Heart left ventricle (tissue), 16 donors: Measurements from ENCODE around the gene STARD3. TPM values are rescaled to one million over a fixed set of nuclear protein-coding genes. Genes with fewer than 3 reads are reported as not detected.
"Not testable (repeated sequence)": the region's sequence is repeated elsewhere in the genome, so short reads cannot be mapped to it uniquely, and the experiment has no call there.

ENCODE experiments used
- ATAC-seq, 4 donors: fragments of 200-7000 bp; cut with Tn5 transposase; one replicate each; pipeline ENCODE4 v1.9.1; 2020 to 2022; ENCODE audit warnings: moderate library complexity in 4 of 4, mild to moderate bottlenecking in 3 of 4, moderate number of reproducible peaks in 1 of 4
- DNase-seq, 5 donors: peaks; one replicate each; pipeline ENCODE4 v3.0.0-alpha.2; 2020
- H3K27ac ChIP-seq, 12 donors: fragments of 200-600 bp; sonication (generic) in 4 of 12; one replicate each; pipeline versions ENCODE4 v1.5.0 to v1.8.0; 2016 to 2022; ENCODE audit warnings: mild to moderate bottlenecking in 2 of 12
- H3K27me3 ChIP-seq, 9 donors: fragments of 200-600 bp; sonication (generic) in 2 of 9; one replicate each; pipeline versions ENCODE4 v1.5.1 to v1.8.0; 2016 to 2022; ENCODE audit warnings: mild to moderate bottlenecking in 3 of 9
- H3K36me3 ChIP-seq, 9 donors: fragments of 200-600 bp; sonication (generic) in 2 of 9; one replicate each; pipeline versions ENCODE4 v1.5.0 to v1.8.0; 2018 to 2022; ENCODE audit warnings: mild to moderate bottlenecking in 2 of 9
- H3K4me1 ChIP-seq, 12 donors: fragments of 200-600 bp; sonication (generic) in 4 of 12; one replicate each; pipeline versions ENCODE4 v1.5.0 to v1.8.0; 2016 to 2022; ENCODE audit warnings: mild to moderate bottlenecking in 3 of 12
- H3K4me3 ChIP-seq, 12 donors: fragments of 200-600 bp; sonication (generic) in 4 of 12; one replicate each; pipeline versions ENCODE4 v1.5.0 to v1.8.0; 2017 to 2022; ENCODE audit warnings: mild to moderate bottlenecking in 9 of 12, moderate library complexity in 4 of 12
- H3K9me3 ChIP-seq, 12 donors: fragments of 200-600 bp; sonication (generic) in 4 of 12; one replicate each; pipeline versions ENCODE4 v1.5.0 to v1.8.0; 2016 to 2022; ENCODE audit warnings: mild to moderate bottlenecking in 1 of 12
- POLR2A ChIP-seq, 2 donors: fragments of 450-650 bp; IDR thresholded peaks; one replicate each; pipeline ENCODE4 v1.6.1; 2017; ENCODE audit warnings: antibody characterized with exemption in 2 of 2, mild to moderate bottlenecking in 2 of 2, moderate library complexity in 2 of 2
- WGBS, 4 donors: extraction: QIAGEN DNeasy Blood & Tissue Kit in 2 of 4; methylation state at CpG; one replicate each; pipeline versions ENCODE4 v1.1.5 to v1.1.7; 2013 to 2018; 5-methylcytosine and 5-hydroxymethylcytosine counted together
- intact Hi-C, 10 donors: fragments of 100-400 bp; cut with DNase I; formaldehyde crosslinking; loops; one replicate each; pipeline versions ENCODE4 v1.11.1 to v1.14.2; 2022
- long read RNA-seq, 3 donors: library from polyadenylated mRNA; unstranded; transcript quantifications; one replicate each; pipeline ENCODE4 v2.0.0, GENCODE V29; 2020 to 2021
- polyA plus RNA-seq, 2 donors: library from polyadenylated mRNA; stranded (reverse); fragments of 200-250 nt; gene quantifications; one replicate each; pipeline ENCODE4 v1.2.3, GENCODE V29; 2013
- total RNA-seq, 9 donors: library from RNA; depleted of rRNA in 2 of 9; stranded (reverse); fragments of >200 nt in 2 of 9; fragmentation: NEBNext Ultra II Directional in 3 of 9; extraction: Animal tissue kit (Norgen Biotek cat#: 25700) in 3 of 9; gene quantifications; one replicate each; pipeline versions ENCODE4 v1.1.0 to v1.2.4, GENCODE V29; 2016 to 2023
- TF ChIP-seq, protein P1 (sequence below), 12 donors: fragments of 200-600 bp; sonication (generic) in 4 of 12; IDR thresholded peaks; one replicate each; pipeline versions ENCODE4 v1.5.0 to v1.8.0; 2018 to 2022; ENCODE audit warnings: antibody characterized with exemption in 12 of 12, mild to moderate bottlenecking in 5 of 12
- donor health status: ischemic (EF 13 %, LVEDD 7.1; RV severe dilation, severe dysfunction).
- donor health status: healthy with polysubstance abuse.
- donor health status: DM: no; HTN: yes; CAD: no.
- donor health status: DM: no; HTN: no; CAD: no.
- donor health status: ischemic (EF 25% LVEDD 6.9; RV normal size, moderate dysfunction).
- donor health status: ischemic (EF 25% LVEDD 5.7; RV mildly dilated, moderate dysfunction).
- donor health status: healthy.
- donor health status: DM: yes; HTN: yes; CAD: no.
- donor health status: ischemic (EF 35%, LVEDD 5.7; RV mildly dilated, moderate dysfunction).
- donor health status: nonischemic (EF 11% LVEDD 7.7; RV severe dilation, severe dysfunction).
- donor health status: DM: yes; HTN: yes; CAD: no.
- donor health status: PGD.
- donor health status: ischemic (EF 29% LVEDD 5.4; RV normal size, mild dysfunction).
- donor health status: nonischemic (EF 23%, LVEDD 6.1; RV moderate dilation, normal function).

The STARD3 gene
- total RNA-seq: 10 to 100 TPM; 14.1 to 36.5 (median 19.3) TPM
- polyA plus RNA-seq: 10 to 100 TPM; 24.2 to 57.2 TPM
- long read RNA-seq, donor 1, transcript STARD3-201 (15 exons, 2,132 nt): major isoform, 20 of 40 reads
- long read RNA-seq, donor 1, partial matches to known transcripts: 6 of 40 reads
- long read RNA-seq, donor 1, other reads (novel, unspliced or antisense): 14 of 40 reads
- long read RNA-seq, donor 2, transcript STARD3-201 (15 exons, 2,132 nt): major isoform, 165 of 243 reads
- long read RNA-seq, donor 2, transcript STARD3-202 (14 exons, 1,949 nt): minor isoform, 5 of 243 reads
- long read RNA-seq, donor 2, partial matches to known transcripts: 28 of 243 reads
- long read RNA-seq, donor 2, other reads (novel, unspliced or antisense): 42 of 243 reads
- long read RNA-seq, donor 3, transcript STARD3-201 (15 exons, 2,132 nt): major isoform, 26 of 53 reads
- long read RNA-seq, donor 3, partial matches to known transcripts: 17 of 53 reads
- long read RNA-seq, donor 3, other reads (novel, unspliced or antisense): 8 of 53 reads

GRCh38 chr17:39636927-39637736 lies at the start of gene STARD3:
STARD3 (plus strand) TSS chr17:39637144; CDS start chr17:39653532, 16,388 bp downstream.
- H3K27ac ChIP-seq: peak within 1 kb of the TSS; percentile 74 to 96 (median 92)
- no peaks in the 10 kb centered on the region for H3K36me3 ChIP-seq
- DNase-seq (peak; percentile 94 to 97 (median 95)), ATAC-seq (peak; percentile 90 to 97 (median 96))
- TF ChIP-seq, protein P1, sequence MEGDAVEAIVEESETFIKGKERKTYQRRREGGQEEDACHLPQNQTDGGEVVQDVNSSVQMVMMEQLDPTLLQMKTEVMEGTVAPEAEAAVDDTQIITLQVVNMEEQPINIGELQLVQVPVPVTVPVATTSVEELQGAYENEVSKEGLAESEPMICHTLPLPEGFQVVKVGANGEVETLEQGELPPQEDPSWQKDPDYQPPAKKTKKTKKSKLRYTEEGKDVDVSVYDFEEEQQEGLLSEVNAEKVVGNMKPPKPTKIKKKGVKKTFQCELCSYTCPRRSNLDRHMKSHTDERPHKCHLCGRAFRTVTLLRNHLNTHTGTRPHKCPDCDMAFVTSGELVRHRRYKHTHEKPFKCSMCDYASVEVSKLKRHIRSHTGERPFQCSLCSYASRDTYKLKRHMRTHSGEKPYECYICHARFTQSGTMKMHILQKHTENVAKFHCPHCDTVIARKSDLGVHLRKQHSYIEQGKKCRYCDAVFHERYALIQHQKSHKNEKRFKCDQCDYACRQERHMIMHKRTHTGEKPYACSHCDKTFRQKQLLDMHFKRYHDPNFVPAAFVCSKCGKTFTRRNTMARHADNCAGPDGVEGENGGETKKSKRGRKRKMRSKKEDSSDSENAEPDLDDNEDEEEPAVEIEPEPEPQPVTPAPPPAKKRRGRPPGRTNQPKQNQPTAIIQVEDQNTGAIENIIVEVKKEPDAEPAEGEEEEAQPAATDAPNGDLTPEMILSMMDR (IDR thresholded peaks at IDR 0.05): peak in 7 of 12 donors; percentile 15 to 52 (median 32)
- TF ChIP-seq POLR2A (IDR thresholded peaks at IDR 0.05): peak in 1 of 2 donors; percentile 77
- intact Hi-C loops: loop anchor here in 5 of 10 donors (5.0 kb wide), 3 partner anchors 35 to 115 kb away; partner anchors contain the start of gene MIEN1 (in 1 of the 5)
- no peaks in the 10 kb centered on the region for H3K9me3 ChIP-seq
- peaks cover 10 to 62% (median 48%) of the 10 kb centered on the region in 12 donors for H3K4me1 ChIP-seq
- no peaks in the 10 kb centered on the region for H3K27me3 ChIP-seq
- peak within 1 kb of the TSS; percentile 56 to 95 (median 82) for H3K4me3 ChIP-seq
- 0 to 1% (median 1%) methylated on average over 60 to 69 of the region's 69 CpGs for WGBS, 4 donors

DNA sequence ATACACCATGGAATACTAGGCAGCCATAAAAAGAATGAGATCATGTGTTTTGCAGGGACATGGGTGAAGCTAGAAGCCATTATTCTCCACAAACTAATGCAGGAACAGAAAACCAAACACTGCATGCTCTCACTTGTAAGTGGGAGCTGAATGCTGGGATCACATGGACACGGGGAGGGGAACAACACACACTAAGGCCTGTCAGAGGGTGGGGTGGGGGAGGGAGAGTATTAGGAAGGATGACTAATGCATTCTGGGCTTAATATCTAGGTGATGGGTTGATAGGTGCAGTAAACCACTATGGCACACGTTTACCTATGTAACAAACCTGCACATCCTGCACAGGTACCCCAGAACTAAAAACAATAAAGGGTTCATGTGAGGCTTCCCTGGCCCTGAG lies 46.8 kb upstream of the STARD3 start:
- H3K4me3 ChIP-seq, ATAC-seq, H3K9me3 ChIP-seq, DNase-seq, H3K4me1 ChIP-seq, intact Hi-C loops, H3K27ac ChIP-seq, H3K36me3 ChIP-seq: not testable (repeated sequence)
- H3K27me3 ChIP-seq: peaks cover 0 to 24% (median 12%) of the 10 kb centered on the region in 9 donors
- WGBS, 4 donors: 52 to 71% (median 65%) methylated on average over 2 of the region's 2 CpGs

GRCh38 chr17:39591958-39592954 lies 44.7 kb upstream of the STARD3 start:
- no peaks in the 10 kb centered on the region for H3K36me3 ChIP-seq
- H3K4me3 ChIP-seq: no peak overlapping the region
- peaks cover 0 to 8% (median 0%) of the 10 kb centered on the region in 12 donors for H3K4me1 ChIP-seq
- no peaks in the 10 kb centered on the region for H3K9me3 ChIP-seq
- H3K27me3 ChIP-seq: peaks cover 9 to 45% (median 33%) of the 10 kb centered on the region in 9 donors
- no peak overlapping the region for H3K27ac ChIP-seq
- TF ChIP-seq, protein P1 (IDR thresholded peaks at IDR 0.05): no peak
- no peak for TF ChIP-seq POLR2A (IDR thresholded peaks at IDR 0.05)
- ATAC-seq (peak in 2 of 4 donors; percentile 44 to 63), DNase-seq (peak in 1 of 5 donors; percentile 38)
- WGBS, 4 donors: 2 to 4% (median 3%) methylated on average over 20 to 22 of the region's 22 CpGs
- intact Hi-C loops: no loop called here

- H3K27ac ChIP-seq: no peak overlapping the region
- no peak overlapping the region for H3K4me3 ChIP-seq
- intact Hi-C loops: no loop called here
- peaks cover 13 to 56% (median 44%) of the 10 kb centered on the region in 9 donors for H3K27me3 ChIP-seq
- TF ChIP-seq POLR2A (IDR thresholded peaks at IDR 0.05): no peak
- TF ChIP-seq, protein P1 (IDR thresholded peaks at IDR 0.05): no peak
- DNase-seq: no peak
- no peaks in the 10 kb centered on the region for H3K9me3 ChIP-seq
- H3K4me1 ChIP-seq: peaks cover 0 to 18% (median 6%) of the 10 kb centered on the region in 12 donors
- H3K36me3 ChIP-seq: no peaks in the 10 kb centered on the region
- no peak for ATAC-seq
- 67 to 76% (median 72%) methylated on average over 2 of the region's 2 CpGs for WGBS, 4 donors
Observed at GRCh38 chr17:39593371-39593770, 43.6 kb upstream of the STARD3 start.
